ENCODE data around the gene RPP30. TPM values are rescaled to one million over a fixed set of nuclear protein-coding genes. Genes with fewer than 3 reads are reported as not detected.

Gene RPP30
- total and polyA plus RNA-seq, 9 of the 15 experiments (the other 6 are each of a cell fraction or from before 2014, with no cell fraction given) = 37.3 to 170 (median 69.1) TPM

DNA sequence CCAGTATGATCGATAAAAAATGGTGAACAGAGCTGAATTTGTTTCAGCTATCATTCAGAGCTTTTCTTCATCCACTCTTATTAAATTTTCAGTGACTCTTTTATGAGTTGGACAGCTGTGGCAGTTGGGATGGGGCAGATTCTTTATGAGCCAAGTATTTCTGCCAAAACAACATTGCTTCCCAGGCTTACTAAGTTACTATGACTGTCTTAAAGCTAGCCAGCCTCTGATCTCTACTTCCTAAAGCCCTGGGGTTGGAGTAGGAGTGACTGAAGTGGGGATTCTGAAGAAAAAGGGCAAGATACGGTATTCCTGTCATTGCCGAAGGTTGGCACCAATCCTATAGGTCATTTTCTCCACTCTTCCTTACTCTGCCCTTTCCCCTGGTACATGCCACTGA lies 12.7 kb downstream of the RPP30 start:
- no peak overlapping the region for H3K4me2 ChIP-seq (ENCODE audit: insufficient read depth, low read length)
- WGBS (ENCODE audit: insufficient coverage, low coverage, missing lambda C conversion rate) = 83% methylated on average over 1 of the region's 3 CpGs
- H3K4me1 ChIP-seq (replicated peaks in 1 of 2; ENCODE audit: control insufficient read depth in 2 of 2, insufficient read depth in 2 of 2, low read length in 2 of 2) = no peaks in the 10 kb centered on the region
- in situ Hi-C loops (cut with MboI) (no loop called here), intact Hi-C loops (cut with micrococcal nuclease) (no loop called here)
- H3K9ac ChIP-seq (ENCODE audit: insufficient read depth in 1 of 2, low read depth in 2 of 2, low read length in 2 of 2) = no peak overlapping the region
- peaks cover 79% of the 10 kb centered on the region for H3K36me3 ChIP-seq (ENCODE audit: control insufficient read depth, insufficient read depth, low read length)
- POLR2A ChIA-PET = no interaction called here
- ATAC-seq = no peak
- CTCF ChIA-PET (ENCODE audit: low intra/inter-chr PET ratio) = no interaction called here
- no peak overlapping the region for H3K4me3 ChIP-seq
- no peaks in the 10 kb centered on the region for H3K27me3 ChIP-seq (ENCODE audit: control insufficient read depth in 2 of 2, insufficient read depth in 2 of 2, low read length in 2 of 2)
- no peaks in the 10 kb centered on the region for H4K20me1 ChIP-seq (replicated peaks; ENCODE audit: control insufficient read depth, insufficient read depth, low read length)
- no peak overlapping the region for H3K27ac ChIP-seq (ENCODE audit: extremely low read depth, low read depth, low read length)
- H3K79me2 ChIP-seq (ENCODE audit: control insufficient read depth, insufficient read depth, low read length) = no peaks in the 10 kb centered on the region
- H3K9me1 ChIP-seq (ENCODE audit: control insufficient read depth, insufficient read depth, low read length) = no peaks in the 10 kb centered on the region
- DNase-seq (ENCODE audit: extremely low read depth in 1 of 4, low spot score in 3 of 4) = no peak
- H3K9me3 ChIP-seq (replicated peaks; ENCODE audit: control insufficient read depth, insufficient read depth, low read depth, low read length) = no peaks in the 10 kb centered on the region
- no peak for FAIRE-seq
- no peak overlapping the region for H2AFZ ChIP-seq (ENCODE audit: low read depth, low read length)
- BruUV-seq (replicated peaks) = no TSS peak
- TF ChIP-seq, protein P1, sequence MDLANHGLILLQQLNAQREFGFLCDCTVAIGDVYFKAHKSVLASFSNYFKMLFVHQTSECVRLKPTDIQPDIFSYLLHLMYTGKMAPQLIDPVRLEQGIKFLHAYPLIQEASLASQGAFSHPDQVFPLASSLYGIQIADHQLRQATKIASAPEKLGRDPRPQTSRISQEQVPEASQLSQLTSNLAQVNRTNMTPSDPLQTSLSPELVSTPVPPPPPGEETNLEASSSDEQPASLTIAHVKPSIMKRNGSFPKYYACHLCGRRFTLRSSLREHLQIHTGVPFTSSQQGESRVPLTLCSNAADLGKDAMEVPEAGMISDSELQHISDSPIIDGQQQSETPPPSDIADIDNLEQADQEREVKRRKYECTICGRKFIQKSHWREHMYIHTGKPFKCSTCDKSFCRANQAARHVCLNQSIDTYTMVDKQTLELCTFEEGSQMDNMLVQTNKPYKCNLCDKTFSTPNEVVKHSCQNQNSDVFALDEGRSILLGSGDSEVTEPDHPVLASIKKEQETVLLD (IDR thresholded peaks at IDR 0.05) = no peak
- TF ChIP-seq ZNF12 (CRISPR knock-in tag; IDR thresholded peaks at IDR 0.05) = no peak
- TF ChIP-seq HMG20A (CRISPR knock-in tag; conservative IDR thresholded peaks at IDR 0.05) = no peak
- no peak for TF ChIP-seq GABPB1 (CRISPR knock-in tag; IDR thresholded peaks at IDR 0.05)
- TF ChIP-seq ZFP36 (IDR thresholded peaks at IDR 0.05; ENCODE audit: low read depth, low read length, partially characterized antibody) = no peak
- TF ChIP-seq MYBL2 (IDR thresholded peaks at IDR 0.05; ENCODE audit: low read depth) = no peak
- TF ChIP-seq MYBL2 (CRISPR knock-in tag; IDR thresholded peaks at IDR 0.05; ENCODE audit: borderline replicate concordance) = no peak
- TF ChIP-seq, protein P2, sequence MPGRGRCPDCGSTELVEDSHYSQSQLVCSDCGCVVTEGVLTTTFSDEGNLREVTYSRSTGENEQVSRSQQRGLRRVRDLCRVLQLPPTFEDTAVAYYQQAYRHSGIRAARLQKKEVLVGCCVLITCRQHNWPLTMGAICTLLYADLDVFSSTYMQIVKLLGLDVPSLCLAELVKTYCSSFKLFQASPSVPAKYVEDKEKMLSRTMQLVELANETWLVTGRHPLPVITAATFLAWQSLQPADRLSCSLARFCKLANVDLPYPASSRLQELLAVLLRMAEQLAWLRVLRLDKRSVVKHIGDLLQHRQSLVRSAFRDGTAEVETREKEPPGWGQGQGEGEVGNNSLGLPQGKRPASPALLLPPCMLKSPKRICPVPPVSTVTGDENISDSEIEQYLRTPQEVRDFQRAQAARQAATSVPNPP (IDR thresholded peaks at IDR 0.05; ENCODE audit: borderline replicate concordance, insufficient read depth, insufficient read length) = no peak
- no peak for TF ChIP-seq ZBTB8A (IDR thresholded peaks at IDR 0.05; ENCODE audit: partially characterized antibody)
- no peak for TF ChIP-seq HDAC6 (IDR thresholded peaks at IDR 0.05; ENCODE audit: low read depth, low read length)
- no peak for TF ChIP-seq NELFE (IDR thresholded peaks at IDR 0.05; ENCODE audit: insufficient read depth, insufficient read length)
- no peak for TF ChIP-seq TCF7 (IDR thresholded peaks at IDR 0.05; ENCODE audit: borderline replicate concordance)
- TF ChIP-seq ILF3 (IDR thresholded peaks at IDR 0.05; ENCODE audit: borderline replicate concordance) = no peak
- TF ChIP-seq, protein P3, sequence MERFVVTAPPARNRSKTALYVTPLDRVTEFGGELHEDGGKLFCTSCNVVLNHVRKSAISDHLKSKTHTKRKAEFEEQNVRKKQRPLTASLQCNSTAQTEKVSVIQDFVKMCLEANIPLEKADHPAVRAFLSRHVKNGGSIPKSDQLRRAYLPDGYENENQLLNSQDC (CRISPR knock-in tag; IDR thresholded peaks at IDR 0.05) = no peak
- TF ChIP-seq BCL6 (CRISPR knock-in tag; IDR thresholded peaks at IDR 0.05) = no peak
- TF ChIP-seq NCOA2 (IDR thresholded peaks at IDR 0.05; ENCODE audit: partially characterized antibody in 2 of 2) = no peak
- TF ChIP-seq U2AF1 (optimal IDR thresholded peaks at IDR 0.05; ENCODE audit: low read depth, low read length) = no peak

Measured in K562 (cell line).